HK-2 (cell line): ENCODE results near the gene IL17REL.

Experiments used
- DNase-seq: peaks from one replicate; pipeline ENCODE4 v3.0.0-alpha.2; 2018; ENCODE audit not compliant: unreplicated experiment

IL17REL gene

GRCh38 chr22:50012211-50013181, at the start of gene IL17REL:
IL17REL (minus strand) TSS chr22:50012765; CDS start chr22:50012646, 119 bp downstream.
- DNase-seq, result no peak

GRCh38 chr22:50061824-50062355, 49.3 kb upstream of the IL17REL start:
- no peak for DNase-seq

GRCh38 chr22:50061141-50061823, 48.7 kb upstream of the IL17REL start:
- no peak for DNase-seq

GRCh38 chr22:50060441-50061140, 48.0 kb upstream of the IL17REL start:
- no peak for DNase-seq

- no peak for DNase-seq
These were observed 47.3 kb upstream of the IL17REL start for GRCh38 chr22:50059881-50060262.

GRCh38 chr22:50058906-50059880, 46.6 kb upstream of the IL17REL start:
- DNase-seq, result no peak

- DNase-seq, result no peak
These were observed 45.7 kb upstream of the IL17REL start, which contains the start of gene TTLL8 for GRCh38 chr22:50058061-50058905. TTLL8 (minus strand) TSS chr22:50058298.

GRCh38 chr22:50057278-50058060, 44.9 kb upstream of the IL17REL start:
- no peak for DNase-seq

- DNase-seq, result no peak
These were observed 43.8 kb upstream of the IL17REL start for GRCh38 chr22:50056214-50056972.

- DNase-seq, result no peak
These were observed 41.3 kb upstream of the IL17REL start for GRCh38 chr22:50053861-50054260.

- no peak for DNase-seq
These were observed 39.4 kb upstream of the IL17REL start for GRCh38 chr22:50051930-50052329.

- no peak for DNase-seq
These were observed 37.0 kb upstream of the IL17REL start for GRCh38 chr22:50049299-50050195.

- DNase-seq, result no peak
These were observed 36.3 kb upstream of the IL17REL start for GRCh38 chr22:50048836-50049235.

GRCh38 chr22:50048061-50048765, 35.6 kb upstream of the IL17REL start:
- DNase-seq, result no peak

- no peak for DNase-seq
These were observed 34.8 kb upstream of the IL17REL start for GRCh38 chr22:50047346-50047745.

- DNase-seq, result no peak
These were observed 34.1 kb upstream of the IL17REL start for GRCh38 chr22:50046481-50047245.
